Kidney (tissue), 14 donors: ENCODE results near the gene ADGRA1. TPM values are rescaled to one million over a fixed set of nuclear protein-coding genes. Genes with fewer than 3 reads are reported as not detected.

Source experiments
- DNase-seq, 5 donors: peaks; one replicate each; pipeline ENCODE4 v3.0.0-alpha.2; 2013 to 2020
- FAIRE-seq: peaks from 2 replicates; lab custom pipeline; 2012; peaks lifted over from hg19 to GRCh38; lab: Jason Lieb, UNC
- H3K27ac ChIP-seq, 2 donors: one replicate each; pipeline ENCODE4 v1.7.0; 2013; ENCODE audit warnings: low read depth in 2 of 2, low read length in 2 of 2, inconsistent platforms in 1 of 2
- H3K27me3 ChIP-seq: one replicate; pipeline ENCODE4 v1.7.1; 2013; ENCODE audit warnings: low read length, inconsistent platforms; ENCODE audit not compliant: control insufficient read depth, insufficient read depth
- H3K36me3 ChIP-seq, 3 donors: one replicate each; pipeline versions ENCODE4 v1.7.0 to v1.7.1; 2013; ENCODE audit warnings: low read length in 3 of 3, control low read depth in 1 of 3, inconsistent platforms in 1 of 3; ENCODE audit not compliant: insufficient read depth in 3 of 3, control insufficient read depth in 2 of 3
- H3K4me1 ChIP-seq, 3 donors: one replicate each; pipeline versions ENCODE4 v1.7.0 to v1.7.1; 2013; ENCODE audit warnings: low read length in 3 of 3, inconsistent platforms in 1 of 3, low read depth in 1 of 3; ENCODE audit not compliant: control insufficient read depth in 2 of 3, insufficient read depth in 2 of 3
- H3K4me3 ChIP-seq, 3 donors: one replicate each; pipeline versions ENCODE4 v1.7.0 to v1.8.1; 2013; ENCODE audit warnings: low read length in 3 of 3, control low read depth in 1 of 3, inconsistent platforms in 1 of 3
- H3K9ac ChIP-seq, 3 donors: one replicate each; pipeline versions ENCODE4 v1.7.0 to v1.7.1; 2013; ENCODE audit warnings: low read length in 3 of 3, control low read depth in 1 of 3, inconsistent platforms in 1 of 3
- H3K9me3 ChIP-seq, 3 donors: one replicate each; pipeline versions ENCODE4 v1.7.0 to v1.7.1; 2013; ENCODE audit warnings: low read length in 3 of 3, control low read depth in 1 of 3, inconsistent platforms in 1 of 3; ENCODE audit not compliant: control insufficient read depth in 2 of 3, insufficient read depth in 1 of 3
- CTCF ChIP-seq: IDR thresholded peaks from 3 replicates; pipeline ENCODE4 v1.5.1; 2012; ENCODE audit warnings: mild to moderate bottlenecking, moderate library complexity, borderline replicate concordance; ENCODE audit not compliant: insufficient read depth; ENCODE audit errors: extremely low read depth
- intact Hi-C: fragments of 100-400 bp; cut with DNase I; formaldehyde crosslinking; loops from one replicate; pipeline ENCODE4 v1.11.1; 2022
- polyA plus RNA-seq: library from polyadenylated mRNA; stranded (reverse); fragments of 350-450 nt; fragmentation: Illumina TruSeq; extraction: RNeasy Lipid Tissue Mini Kit (QIAGEN cat#74804); gene quantifications from one replicate; pipeline ENCODE4 v1.2.3, GENCODE V29; 2014; ENCODE audit warnings: low read depth, low replicate concordance; ENCODE audit not compliant: insufficient read depth
- total RNA-seq: library from RNA; stranded (reverse); fragmentation: NEBNext Ultra II Directional; extraction: Animal tissue kit (Norgen Biotek cat#: 25700); gene quantifications from one replicate; pipeline ENCODE4 v1.2.1, GENCODE V29; 2021
- donor health status: control.
- donor health status: control.
- donor health status: control.
- donor health status: control.
- donor health status: control.
- donor health status: DM: yes; HTN: yes; CAD: no.
- donor health status: Normal renal cell carcinoma (clear cell type).

The ADGRA1 gene
- total and polyA plus RNA-seq, 2 donors from 2014 or later = 0.91 to 1.1 TPM

GRCh38 chr10:133160826-133161471 is 73.2 kb downstream of the ADGRA1 start:
- Histone ChIP-seq H3K36me3 (no peaks in the 10 kb centered on the region), H3K9me3 (no peaks in the 10 kb centered on the region), H3K27ac (no peak overlapping the region), H3K4me1 (peaks cover 0 to 8% (median 0%) of the 10 kb centered on the region in 3 donors), H3K9ac (no peak overlapping the region), H3K27me3 (no peaks in the 10 kb centered on the region), H3K4me3 (peak overlapping the region in 1 of 3 donors; percentile 47)
- intact Hi-C loops = no loop called here
- no peak for TF ChIP-seq CTCF
- no peak for FAIRE-seq
- peak in 2 of 5 donors; percentile 34 to 76 for DNase-seq

GRCh38 chr10:133161486-133162109 is 73.9 kb downstream of the ADGRA1 start:
- Histone ChIP-seq H3K27ac (no peak overlapping the region), H3K4me1 (peaks cover 0 to 8% (median 0%) of the 10 kb centered on the region in 3 donors), H3K36me3 (no peaks in the 10 kb centered on the region), H3K9me3 (no peaks in the 10 kb centered on the region), H3K4me3 (no peak overlapping the region), H3K9ac (no peak overlapping the region), H3K27me3 (no peaks in the 10 kb centered on the region)
- FAIRE-seq = no peak
- no peak for TF ChIP-seq CTCF
- peak in 1 of 5 donors; percentile 24 for DNase-seq
- intact Hi-C loops = no loop called here

GRCh38 chr10:133162178-133162909 is 74.6 kb downstream of the ADGRA1 start:
- H3K4me1 ChIP-seq = peaks cover 0 to 8% (median 0%) of the 10 kb centered on the region in 3 donors
- no peak overlapping the region for H3K9ac ChIP-seq
- no peak overlapping the region for H3K4me3 ChIP-seq
- H3K36me3 ChIP-seq = no peaks in the 10 kb centered on the region
- FAIRE-seq = no peak
- no peak for TF ChIP-seq CTCF
- no peaks in the 10 kb centered on the region for H3K27me3 ChIP-seq
- H3K9me3 ChIP-seq = no peaks in the 10 kb centered on the region
- no peak for DNase-seq
- H3K27ac ChIP-seq = no peak overlapping the region
- intact Hi-C loops = no loop called here
